ENCODE results near the gene ALG14. TPM values are rescaled to one million over a fixed set of nuclear protein-coding genes. Genes with fewer than 3 reads are reported as not detected.

The ALG14 gene
- total RNA-seq, 1 donor from 2014 or later = 5.0 TPM

- no peaks in the 10 kb centered on the region for H3K27me3 Mint-ChIP-seq
- no peak overlapping the region for H3K27ac Mint-ChIP-seq
- no peak overlapping the region for H3K4me3 Mint-ChIP-seq
- H3K9me3 Mint-ChIP-seq = no peaks in the 10 kb centered on the region
- H3K4me1 Mint-ChIP-seq (ENCODE audit: unreplicated experiment) = peaks cover 12% of the 10 kb centered on the region
- TF ChIP-seq CTCF (conservative IDR thresholded peaks at IDR 0.05) = no peak
- no peak for DNase-seq (ENCODE audit: extremely low spot score, unreplicated experiment)
- H3K36me3 Mint-ChIP-seq = peaks cover 3% of the 10 kb centered on the region
Observed at GRCh38 chr1:94974241-94974640, 98.5 kb downstream of the ALG14 start.

DNA sequence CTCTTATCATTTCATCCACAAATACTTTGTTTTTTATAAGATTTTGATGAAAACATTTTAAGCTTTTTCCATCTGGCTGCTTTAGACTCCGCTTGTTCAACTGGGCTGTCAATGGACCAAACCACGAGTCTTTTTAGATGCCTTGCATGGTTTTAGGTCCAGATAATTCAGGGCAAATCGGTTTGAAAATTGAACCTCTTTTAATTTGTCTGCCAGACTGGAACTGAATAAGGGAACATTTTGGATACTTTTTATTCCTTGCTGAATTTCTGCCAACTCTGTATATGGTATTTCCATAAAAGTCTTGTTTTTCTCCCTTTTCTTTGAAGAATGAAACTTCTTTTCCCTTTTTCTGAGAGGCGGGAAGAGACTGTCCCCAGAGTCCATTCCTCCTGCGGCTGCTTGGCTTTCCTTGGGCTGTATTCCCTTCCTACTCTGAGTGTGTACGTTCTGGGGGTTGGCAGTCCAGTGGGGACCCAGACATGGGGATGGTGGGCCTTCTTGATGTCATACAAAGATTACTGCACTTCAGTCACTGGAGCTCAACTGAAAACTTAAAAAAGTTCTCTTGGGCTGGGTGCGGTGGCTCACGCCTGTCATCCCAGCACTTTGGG, 99.3 kb downstream of the ALG14 start:
- Mint-ChIP-seq H3K27ac (no peak overlapping the region), H3K27me3 (no peaks in the 10 kb centered on the region), H3K9me3 (no peaks in the 10 kb centered on the region), H3K4me1 (ENCODE audit: unreplicated experiment) (peaks cover 16% of the 10 kb centered on the region), H3K4me3 (no peak overlapping the region), H3K36me3 (peaks cover 3% of the 10 kb centered on the region)
- no peak for TF ChIP-seq CTCF (conservative IDR thresholded peaks at IDR 0.05)
- no peak for DNase-seq (ENCODE audit: extremely low spot score, unreplicated experiment)

DNA sequence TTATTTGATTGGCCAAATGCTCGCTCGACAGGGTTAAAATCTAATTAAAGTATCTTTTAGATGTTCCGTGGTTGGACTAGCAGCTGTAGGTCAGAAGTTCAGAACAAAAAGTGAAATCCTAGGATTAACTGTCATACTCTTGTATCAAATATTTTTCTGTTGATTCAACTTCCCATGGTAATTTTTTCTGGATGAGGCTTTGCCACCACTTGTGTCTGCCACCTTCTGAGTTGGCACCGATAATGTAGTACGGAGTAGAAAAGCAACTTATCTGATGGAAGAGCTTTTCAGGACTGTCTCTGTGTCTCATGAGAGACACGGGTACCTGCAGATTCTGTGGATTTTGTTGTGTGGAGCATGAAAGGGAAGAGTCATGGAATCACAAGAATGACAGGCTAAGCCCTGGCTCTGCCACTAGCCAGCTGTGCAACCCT, 101.2 kb downstream of the ALG14 start:
- Mint-ChIP-seq H3K27ac (no peak overlapping the region), H3K27me3 (no peaks in the 10 kb centered on the region)

DNA sequence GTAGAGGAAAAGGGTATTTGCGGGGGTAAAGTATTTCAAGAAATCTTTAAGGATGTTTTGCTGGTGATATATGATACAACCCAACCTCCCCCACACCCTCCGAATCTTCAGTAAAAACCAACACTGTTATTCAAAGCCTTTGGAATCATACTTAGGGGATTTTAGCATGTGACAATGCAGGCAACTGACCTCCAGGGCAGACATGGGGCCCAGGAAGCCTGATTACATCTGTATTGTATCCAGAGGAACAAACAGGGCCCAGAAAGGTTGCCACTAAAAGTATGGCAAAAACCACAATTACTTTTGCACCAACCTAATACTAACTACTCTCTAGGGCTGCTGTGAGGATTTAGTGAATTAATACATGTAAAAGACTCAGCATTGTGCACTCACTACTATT, 102.0 kb downstream of the ALG14 start:
- Mint-ChIP-seq H3K27me3 (no peaks in the 10 kb centered on the region), H3K4me1 (ENCODE audit: unreplicated experiment) (peaks cover 26% of the 10 kb centered on the region), H3K36me3 (peaks cover 3% of the 10 kb centered on the region), H3K9me3 (no peaks in the 10 kb centered on the region), H3K27ac (no peak overlapping the region), H3K4me3 (no peak overlapping the region)
- no peak for TF ChIP-seq CTCF (conservative IDR thresholded peaks at IDR 0.05)
- DNase-seq (ENCODE audit: extremely low spot score, unreplicated experiment) = no peak

More for the DNA sequence above, 101.2 kb downstream of the ALG14 start:
- H3K4me1 Mint-ChIP-seq (ENCODE audit: unreplicated experiment) = peaks cover 26% of the 10 kb centered on the region
- H3K36me3 Mint-ChIP-seq = peaks cover 3% of the 10 kb centered on the region
- no peak for TF ChIP-seq CTCF (conservative IDR thresholded peaks at IDR 0.05)
- H3K4me3 Mint-ChIP-seq = no peak overlapping the region
- DNase-seq (ENCODE audit: extremely low spot score, unreplicated experiment) = no peak
- H3K9me3 Mint-ChIP-seq = no peaks in the 10 kb centered on the region

GRCh38 chr1:94969137-94969536, 103.6 kb downstream of the ALG14 start:
- H3K27ac Mint-ChIP-seq = no peak overlapping the region
- no peak overlapping the region for H3K4me3 Mint-ChIP-seq
- no peaks in the 10 kb centered on the region for H3K27me3 Mint-ChIP-seq
- no peaks in the 10 kb centered on the region for H3K9me3 Mint-ChIP-seq
- H3K4me1 Mint-ChIP-seq (ENCODE audit: unreplicated experiment) = peaks cover 24% of the 10 kb centered on the region
- no peak for TF ChIP-seq CTCF (conservative IDR thresholded peaks at IDR 0.05)
- no peak for DNase-seq (ENCODE audit: extremely low spot score, unreplicated experiment)
- H3K36me3 Mint-ChIP-seq = no peaks in the 10 kb centered on the region
